SH-SY5Y (cell line): ENCODE data around the gene NEO1.

Experiments used
- GATA2 ChIP-seq: IDR thresholded peaks from 2 replicates; pipeline ENCODE4 v1.6.1; 2011; ENCODE audit warnings: mild to moderate bottlenecking, low read depth, low read length
- GATA3 ChIP-seq: IDR thresholded peaks from 2 replicates; pipeline ENCODE4 v1.6.1; 2011; ENCODE audit warnings: low read depth, mild to moderate bottlenecking, low read length, moderate library complexity

- TF ChIP-seq GATA3 (no peak), GATA2 (no peak)
Observed at GRCh38 chr15:73305331-73306211, 253.3 kb downstream of the NEO1 start.
